ENCODE results near the gene KRT77.
"Not testable (repeated sequence)": the region's sequence is repeated elsewhere in the genome, so short reads cannot be mapped to it uniquely, and the experiment has no call there.

The KRT77 gene

GRCh38 chr12:52673713-52674432 lies 29.5 kb downstream of the KRT77 start:
- no peak for DNase-seq

GRCh38 chr12:52673217-52673616 lies 30.1 kb downstream of the KRT77 start:
- DNase-seq: no peak

GRCh38 chr12:52672321-52672933 lies 30.9 kb downstream of the KRT77 start:
- DNase-seq: no peak

GRCh38 chr12:52670961-52671360 lies 32.4 kb downstream of the KRT77 start:
- no peak for DNase-seq

- DNase-seq: no peak
These were observed 32.8 kb downstream of the KRT77 start for GRCh38 chr12:52670506-52670905.

GRCh38 chr12:52669941-52670340 lies 33.4 kb downstream of the KRT77 start:
- not testable (repeated sequence) for DNase-seq

GRCh38 chr12:52669426-52669825 lies 33.9 kb downstream of the KRT77 start:
- DNase-seq: no peak

GRCh38 chr12:52667931-52668330 lies 35.4 kb downstream of the KRT77 start:
- DNase-seq: no peak

GRCh38 chr12:52667509-52667908 lies 35.8 kb downstream of the KRT77 start:
- DNase-seq: peak; percentile 19

- DNase-seq: no peak
These were observed 36.9 kb downstream of the KRT77 start for GRCh38 chr12:52666471-52666870.

- no peak for DNase-seq
These were observed 39.9 kb downstream of the KRT77 start for GRCh38 chr12:52663420-52663819.

- no peak for DNase-seq
These were observed 40.5 kb downstream of the KRT77 start for GRCh38 chr12:52662918-52663229.

GRCh38 chr12:52662093-52662917 lies 41.0 kb downstream of the KRT77 start:
- DNase-seq: no peak

GRCh38 chr12:52661668-52662067 lies 41.7 kb downstream of the KRT77 start:
- no peak for DNase-seq

GRCh38 chr12:52660934-52661499 lies 42.3 kb downstream of the KRT77 start:
- DNase-seq: no peak

GRCh38 chr12:52659951-52660350 lies 43.4 kb downstream of the KRT77 start:
- DNase-seq: no peak

- peak; percentile 51 for DNase-seq
These were observed 43.9 kb downstream of the KRT77 start for GRCh38 chr12:52659395-52659794.

- DNase-seq: no peak
These were observed 45.1 kb downstream of the KRT77 start for GRCh38 chr12:52658196-52658595.

- DNase-seq: no peak
These were observed 45.9 kb downstream of the KRT77 start for GRCh38 chr12:52657250-52657902.

GRCh38 chr12:52656616-52657015 lies 46.7 kb downstream of the KRT77 start:
- DNase-seq: peak; percentile 44

- no peak for DNase-seq
These were observed 47.6 kb downstream of the KRT77 start for GRCh38 chr12:52655720-52656124.

GRCh38 chr12:52655251-52655650 lies 48.1 kb downstream of the KRT77 start:
- no peak for DNase-seq

- DNase-seq: no peak
These were observed 51.5 kb downstream of the KRT77 start, which contains the start of gene KRT2 for GRCh38 chr12:52651726-52652261. Gene KRT2 (minus strand): TSS chr12:52652211. CDS start chr12:52652142, 69 bp downstream.
